HepG2 (cell line): ENCODE measurements around the gene KCNQ1OT1. TPM values are rescaled to one million over a fixed set of nuclear protein-coding genes. Genes with fewer than 3 reads are reported as not detected.

ENCODE experiments used
- ATAC-seq: fragments of 200-7000 bp; cut with Tn5 transposase; 3 replicates; pipeline ENCODE4 v1.9.1; 2020; ENCODE audit warnings: mild to moderate bottlenecking, moderate library complexity
- BruUV-seq: library from RNA; stranded (reverse); fragments of 400-500 nt; replicated peaks from 2 replicates; lab custom pipeline; 2021; lab: Mats Ljungman, UMichigan
- CTCF ChIA-PET: fragments of 300-600 bp; formaldehyde crosslinking; extraction: SDS; loops from one replicate; lab custom pipeline; 2021; ENCODE audit warnings: low total read pairs, inconsistent platforms, low intra/inter-chr PET ratio; lab: Yijun Ruan, JAX
- POLR2A ChIA-PET: fragments of 350-600 bp; sonication (Branson Sonifier 250); formaldehyde crosslinking; loops from one replicate; lab custom pipeline; 2020; ENCODE audit warnings: antibody characterized with exemption, inconsistent platforms; lab: Yijun Ruan, JAX
- DNase-seq: peaks from one replicate; pipeline ENCODE4 v3.0.0-alpha.2; 2015; ENCODE audit warnings: low spot score
- FAIRE-seq: peaks from 3 replicates; lab custom pipeline; 2011; peaks lifted over from hg19 to GRCh38; lab: Jason Lieb, UNC
- H2AFZ ChIP-seq: one replicate; pipeline ENCODE4 v1.6.1; 2011; ENCODE audit warnings: low read length, inconsistent platforms
- H3K27ac ChIP-seq: fragments of 300-600 bp; 3 replicates; pipeline ENCODE4 v1.8.0; 2011; ENCODE audit warnings: mixed run types, mild to moderate bottlenecking, mixed read lengths, low read length, inconsistent platforms; ENCODE audit not compliant: insufficient read depth; ENCODE audit errors: extremely low read length
- H3K27me3 ChIP-seq, 2 experiments: fragments of 200-600 bp in 1 of 2; 2 replicates in 1 of 2; 3 replicates in 1 of 2; pipeline versions ENCODE4 v1.6.0 to v1.8.0; 2011; ENCODE audit warnings: low read length in 2 of 2, mild to moderate bottlenecking in 2 of 2, moderate library complexity in 2 of 2, inconsistent platforms in 1 of 2; ENCODE audit not compliant: insufficient read depth in 2 of 2, control insufficient read depth in 1 of 2
- H3K36me3 ChIP-seq, 2 experiments: fragments of 200-600 bp in 1 of 2; replicated peaks in 1 of 2; 2 replicates in 1 of 2; 3 replicates in 1 of 2; pipeline versions ENCODE4 v1.5.1 to v1.8.0; 2011; ENCODE audit warnings: low read length in 2 of 2, inconsistent platforms in 1 of 2; ENCODE audit not compliant: insufficient read depth in 2 of 2, control insufficient read depth in 1 of 2
- H3K4me1 ChIP-seq: 2 replicates; pipeline ENCODE4 v1.5.1; 2012; ENCODE audit warnings: low read length, inconsistent platforms; ENCODE audit not compliant: insufficient read depth
- H3K4me2 ChIP-seq: 2 replicates; pipeline ENCODE4 v1.6.0; 2011; ENCODE audit warnings: low read depth, low read length, inconsistent platforms
- H3K4me3 ChIP-seq, 3 experiments: fragments of 200-600 bp in 1 of 3; sonication (generic), shearing (Covaris generic) in 1 of 3; replicated peaks in 1 of 3; 2 replicates each; pipeline ENCODE4 v1.5.1; 2011 to 2016; ENCODE audit warnings: low read length in 3 of 3, inconsistent platforms in 2 of 3, low read depth in 2 of 3, mild to moderate bottlenecking in 2 of 3, control low read depth in 1 of 3, mixed read lengths in 1 of 3; ENCODE audit not compliant: insufficient read depth in 1 of 3
- H3K79me2 ChIP-seq: one replicate; pipeline ENCODE4 v1.6.1; 2011; ENCODE audit warnings: low read length, inconsistent platforms; ENCODE audit not compliant: insufficient read depth
- H3K9ac ChIP-seq: 2 replicates; pipeline ENCODE4 v1.6.0; 2011; ENCODE audit warnings: mild to moderate bottlenecking, low read depth, low read length, inconsistent platforms; ENCODE audit not compliant: insufficient read depth
- H3K9me3 ChIP-seq: 2 replicates; pipeline ENCODE4 v1.5.1; 2012; ENCODE audit warnings: mild to moderate bottlenecking, low read length
- H4K20me1 ChIP-seq: 2 replicates; pipeline ENCODE4 v1.6.0; 2011; ENCODE audit warnings: inconsistent platforms, mild to moderate bottlenecking, low read length, moderate library complexity; ENCODE audit not compliant: insufficient read depth
- ATF7-NPFF ChIP-seq: sonication (generic); formaldehyde crosslinking; IDR thresholded peaks from 2 replicates; pipeline ENCODE4 v1.8.1; 2023; ENCODE audit warnings: mild to moderate bottlenecking, low read depth, missing genetic modification reagents, moderate library complexity
- CBX5 ChIP-seq: sonication (generic); formaldehyde crosslinking; IDR thresholded peaks from 2 replicates; pipeline ENCODE4 v1.4.0; 2020; ENCODE audit warnings: missing genetic modification reagents, borderline replicate concordance
- CENPX ChIP-seq: sonication (generic); formaldehyde crosslinking; IDR thresholded peaks from 2 replicates; pipeline ENCODE4 v1.9.0; 2021; ENCODE audit warnings: mild to moderate bottlenecking, missing genetic modification reagents, moderate library complexity
- EEA1 ChIP-seq: sonication (generic); formaldehyde crosslinking; IDR thresholded peaks from 2 replicates; pipeline ENCODE4 v1.5.1; 2020; ENCODE audit warnings: mild to moderate bottlenecking, missing genetic modification reagents, borderline replicate concordance
- MTERF4 ChIP-seq: sonication (generic); formaldehyde crosslinking; IDR thresholded peaks from 2 replicates; pipeline ENCODE4 v1.8.0; 2023; ENCODE audit warnings: mild to moderate bottlenecking, missing genetic modification reagents
- NFKB2 ChIP-seq: sonication (generic); formaldehyde crosslinking; IDR thresholded peaks from 2 replicates; pipeline ENCODE4 v1.4.0; 2020; ENCODE audit warnings: missing genetic modification reagents, borderline replicate concordance
- PAF1 ChIP-seq: IDR thresholded peaks from 2 replicates; pipeline ENCODE4 v1.6.1; 2016; ENCODE audit warnings: missing genetic modification reagents, missing compliant biosample characterization
- THAP7 ChIP-seq: sonication (generic); formaldehyde crosslinking; IDR thresholded peaks from 2 replicates; pipeline ENCODE4 v1.8.1; 2023; ENCODE audit warnings: mild to moderate bottlenecking, missing genetic modification reagents
- THAP9 ChIP-seq: sonication (generic); formaldehyde crosslinking; IDR thresholded peaks from 2 replicates; pipeline ENCODE4; 2020; ENCODE audit warnings: missing genetic modification reagents, mild to moderate bottlenecking, borderline replicate concordance
- ZHX1 ChIP-seq: sonication (generic); formaldehyde crosslinking; IDR thresholded peaks from 2 replicates; pipeline ENCODE4 v1.8.1; 2022; ENCODE audit warnings: low read depth, mild to moderate bottlenecking, missing genetic modification reagents
- ZNF205 ChIP-seq: IDR thresholded peaks from 2 replicates; pipeline ENCODE4 v1.6.1; 2018; ENCODE audit warnings: missing biosample characterization, missing genetic modification reagents
- ZNF235 ChIP-seq: sonication (generic); formaldehyde crosslinking; IDR thresholded peaks from 2 replicates; pipeline ENCODE4 v1.8.1; 2023; ENCODE audit warnings: mild to moderate bottlenecking, missing genetic modification reagents, borderline replicate concordance
- ZNF264 ChIP-seq: sonication (generic); formaldehyde crosslinking; IDR thresholded peaks from 2 replicates; pipeline ENCODE4 v1.4.0; 2020; ENCODE audit warnings: missing genetic modification reagents
- ZNF3 ChIP-seq: IDR thresholded peaks from 2 replicates; pipeline ENCODE4 v1.7.0; 2017; ENCODE audit warnings: inconsistent platforms
- ZNF747 ChIP-seq: sonication (generic); formaldehyde crosslinking; IDR thresholded peaks from 2 replicates; pipeline ENCODE4 v1.8.1; 2023; ENCODE audit warnings: missing genetic modification reagents, mild to moderate bottlenecking, borderline replicate concordance
- WGBS: methylation state at CpG from one replicate; pipeline ENCODE4 v1.1.6; 2017; ENCODE audit warnings: low lambda C conversion rate; 5-methylcytosine and 5-hydroxymethylcytosine counted together
- in situ Hi-C: cut with HindIII; loops from 2 replicates; pipeline ENCODE4 v1.10.0; 2017; ENCODE audit warnings: low pct_unique_long_range_greater_than_20kb; ENCODE audit not compliant: extremely low pct_ligation_motif_present
- intact Hi-C: fragments of 100-400 bp; cut with micrococcal nuclease; formaldehyde crosslinking; loops from one replicate; pipeline ENCODE4 v1.10.0; 2022; ENCODE audit not compliant: unreplicated experiment
- polyA plus RNA-seq, 8 experiments: library from polyadenylated mRNA; depleted of rRNA in 3 of 8; stranded (reverse) in 7 of 8; unstranded in 1 of 8; fragments of >200 nt; fragmentation: Illumina TruSeq in 4 of 8; extraction: Trizol in 4 of 8; gene quantifications; 2 replicates each; pipeline versions ENCODE4 v1.2.1 to v1.2.3, GENCODE V29; 2011 to 2016; ENCODE audit warnings: low read depth in 4 of 8, missing spikeins in 1 of 8, mixed read lengths in 1 of 8; ENCODE audit not compliant: insufficient read depth in 1 of 8
- total RNA-seq, 5 experiments: library from RNA; depleted of rRNA; stranded (reverse); fragments of >200 nt; fragmentation: Illumina TruSeq; extraction: Trizol; gene quantifications; 2 replicates each; pipeline ENCODE4 v1.2.3, GENCODE V29; 2016; ENCODE audit warnings: low read depth in 1 of 5

KCNQ1OT1 gene
- total and polyA plus RNA-seq, 2 of the 13 experiments (the other 11 are each of a cell fraction or from before 2014, with no cell fraction given): 1.3 to 18.9 TPM

- CTCF ChIA-PET: no interaction called here
- no peak overlapping the region for H3K4me2 ChIP-seq
- no peak for FAIRE-seq
- H3K4me1 ChIP-seq: no peaks in the 10 kb centered on the region
- H2AFZ ChIP-seq: no peak overlapping the region
- BruUV-seq: no TSS peak
- H3K79me2 ChIP-seq: no peaks in the 10 kb centered on the region
- no peak overlapping the region for H3K9ac ChIP-seq
- in situ Hi-C loops: no loop called here
- no peak overlapping the region for H3K27ac ChIP-seq
- no peaks in the 10 kb centered on the region for H3K36me3 ChIP-seq
- POLR2A ChIA-PET: no interaction called here
- ATAC-seq: peak; percentile 53
- 100% methylated on average over 4 of the region's 4 CpGs for WGBS
- H3K4me3 ChIP-seq: no peak overlapping the region
- H3K9me3 ChIP-seq: peaks cover 100% of the 10 kb centered on the region
- H4K20me1 ChIP-seq: no peaks in the 10 kb centered on the region
- intact Hi-C loops: no loop called here
- no peak for DNase-seq
- no peaks in the 10 kb centered on the region for H3K27me3 ChIP-seq
- TF ChIP-seq ZNF747 (CRISPR knock-in tag): no peak
- TF ChIP-seq THAP9 (CRISPR knock-in tag): 0 out of 2 replicates have a peak, but pooled peaks have one; percentile 24
- TF ChIP-seq ZNF235: no peak
- TF ChIP-seq ZNF264 (CRISPR knock-in tag): no peak
- no peak for TF ChIP-seq ZNF3 (CRISPR knock-in tag)
- 0 out of 2 replicates have a peak, but pooled peaks have one; percentile 48 for TF ChIP-seq THAP7
- 0 out of 2 replicates have a peak, but pooled peaks have one; percentile 45 for TF ChIP-seq EEA1 (CRISPR knock-in tag)
- no peak for TF ChIP-seq ZNF205 (CRISPR knock-in tag)
- no peak for TF ChIP-seq ATF7-NPFF (CRISPR knock-in tag)
- TF ChIP-seq CBX5: no peak
- TF ChIP-seq ZHX1: no peak
- no peak for TF ChIP-seq NFKB2 (CRISPR knock-in tag)
- no peak for TF ChIP-seq MTERF4 (CRISPR knock-in tag)
- peak; percentile 48 for TF ChIP-seq PAF1 (CRISPR knock-in tag)
- no peak for TF ChIP-seq CENPX
These were observed 54.7 kb downstream of the KCNQ1OT1 start for GRCh38 chr11:2644844-2645778.
